Activated CD4-positive, alpha-beta T cell treated with anti-CD3 and anti-CD28 coated beads for 36 hours (primary cell): ENCODE results near the gene ENTPD2. TPM values are rescaled to one million over a fixed set of nuclear protein-coding genes. Genes with fewer than 3 reads are reported as not detected.

ENCODE experiments used
- ATAC-seq: fragments of 200-7000 bp; cut with Tn5 transposase; one replicate; pipeline ENCODE4 v1.10.0; 2021; ENCODE audit warnings: mild to moderate bottlenecking, moderate library complexity
- CTCF ChIA-PET: fragments of 350-600 bp; sonication (Branson Sonifier 250); formaldehyde crosslinking; loops from one replicate; lab custom pipeline; 2021; ENCODE audit warnings: antibody characterized with exemption; lab: Charles Lee
- POLR2A ChIA-PET: fragments of 350-600 bp; sonication (Branson Sonifier 250); formaldehyde crosslinking; loops from one replicate; lab custom pipeline; 2021; ENCODE audit warnings: antibody characterized with exemption, inconsistent platforms; lab: Charles Lee
- DNase-seq: peaks from one replicate; pipeline ENCODE4 v3.0.0-alpha.2; 2020
- H3K27ac Mint-ChIP-seq: one replicate; pipeline ENCODE4 v1.8.0; 2021; ENCODE audit warnings: mixed read lengths
- H3K27me3 Mint-ChIP-seq: one replicate; pipeline ENCODE4 v1.8.0; 2021; ENCODE audit warnings: mixed read lengths
- H3K36me3 Mint-ChIP-seq: one replicate; pipeline ENCODE4 v1.8.0; 2021; ENCODE audit warnings: low read depth, mixed read lengths
- H3K4me1 Mint-ChIP-seq: one replicate; pipeline ENCODE4 v1.8.0; 2021; ENCODE audit warnings: mixed read lengths
- H3K4me3 Mint-ChIP-seq: one replicate; pipeline ENCODE4 v1.8.0; 2021; ENCODE audit warnings: mild to moderate bottlenecking, moderate library complexity, mixed read lengths
- H3K9me3 Mint-ChIP-seq: one replicate; pipeline ENCODE4 v1.8.0; 2021; ENCODE audit warnings: low read depth, mixed read lengths
- intact Hi-C, 2 experiments: fragments of 100-400 bp; cut with DNase I in 1 of 2; cut with micrococcal nuclease in 1 of 2; formaldehyde crosslinking; loops; one replicate each; pipeline versions ENCODE4 v1.14.2 to v1.15.1; 2022 to 2024; cut with DNase I, micrococcal nuclease
- total RNA-seq, 2 experiments: library from RNA; stranded (reverse); gene quantifications; one replicate each; pipeline ENCODE4 v1.2.3, GENCODE V29; 2021

ENTPD2 gene
- total RNA-seq, 2 experiments from 2014 or later = 0.19 TPM; not detected in 1

DNA sequence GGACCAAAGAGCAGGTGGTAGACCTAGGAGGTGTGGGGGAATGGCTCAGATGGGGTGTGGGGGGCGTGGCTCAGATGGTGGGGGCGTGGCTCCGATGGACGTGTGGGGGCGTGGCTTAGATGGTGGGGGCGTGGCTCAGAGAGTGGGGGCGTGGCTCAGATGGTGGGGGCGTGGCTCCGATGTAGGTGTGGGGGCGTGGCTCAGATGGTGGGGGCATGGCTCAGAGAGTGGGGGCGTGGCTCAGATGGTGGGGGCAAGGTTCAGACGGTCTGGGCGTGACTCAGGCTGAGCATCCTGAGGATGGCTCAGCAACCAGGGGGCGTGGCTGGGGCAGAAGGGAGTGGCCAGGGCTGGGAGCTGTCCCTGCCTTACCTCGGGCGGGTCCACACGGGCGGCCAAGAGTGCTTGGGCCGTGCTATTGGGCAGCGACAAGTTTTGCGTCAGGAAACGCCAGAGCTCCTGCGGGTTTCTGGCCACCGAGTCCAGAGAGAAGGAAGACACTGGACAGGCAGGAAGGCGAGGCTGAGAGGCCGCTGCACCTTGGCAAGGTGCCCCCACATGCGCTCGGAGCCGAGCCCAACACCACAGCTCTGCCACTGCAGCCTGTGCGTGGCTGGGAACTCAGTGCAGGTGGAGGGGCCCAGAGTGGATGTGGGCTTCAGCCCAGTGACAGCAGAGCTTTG lies 31.7 kb downstream of the ENTPD2 start:
- POLR2A ChIA-PET = no interaction called here
- peak; percentile 93 for DNase-seq
- intact Hi-C loops = loop anchor here (1.0 to 5.0 kb wide), 8 partner anchors 30 to 539 kb away; partner anchors contain the start of genes TMEM141 (in 2 of the 2), FBXW5 (in 1 of the 2), PAXX (in 1 of the 2) and SEC16A (in 1 of the 2)
- no peak overlapping the region for H3K27ac Mint-ChIP-seq
- H3K9me3 Mint-ChIP-seq = no peaks in the 10 kb centered on the region
- H3K36me3 Mint-ChIP-seq = no peaks in the 10 kb centered on the region
- peak; percentile 97 for ATAC-seq
- CTCF ChIA-PET = interaction anchor here (0.6 to 1.7 kb wide), 4 partner anchors 8 to 180 kb away, joined by 3 to 5 read pairs (median 4); partner anchors contain the start of genes AJM1 and FUT7
- H3K4me1 Mint-ChIP-seq = peaks cover 3% of the 10 kb centered on the region
- no peak overlapping the region for H3K4me3 Mint-ChIP-seq
- no peaks in the 10 kb centered on the region for H3K27me3 Mint-ChIP-seq

DNA sequence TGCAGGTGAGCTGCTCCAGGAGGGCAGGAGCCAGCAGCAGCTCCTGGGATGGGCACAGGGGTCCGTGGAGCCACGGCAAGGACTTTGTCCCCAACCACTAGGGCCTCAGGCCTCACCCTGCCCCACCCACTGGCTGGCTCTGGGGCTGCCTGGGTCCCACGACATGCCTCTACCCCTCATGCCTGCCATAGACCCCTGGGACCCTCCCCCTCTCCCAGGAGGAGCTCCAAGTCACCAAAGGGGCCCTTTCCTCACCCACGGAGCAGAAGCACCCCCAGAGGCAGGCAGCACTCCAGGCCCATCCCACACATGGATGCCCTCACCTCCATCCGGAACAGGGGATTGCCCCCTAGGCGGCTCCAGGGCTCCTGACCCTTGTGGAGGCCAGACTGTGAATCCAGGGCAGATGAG lies 32.3 kb downstream of the ENTPD2 start:
- intact Hi-C loops = loop anchor here in 1 of 2 experiments (5.0 kb wide), 1 partner anchor 229 kb away; the partner anchor contains the start of gene TMEM141
- Mint-ChIP-seq H3K9me3 (no peaks in the 10 kb centered on the region), H3K4me3 (no peak overlapping the region), H3K27ac (no peak overlapping the region), H3K4me1 (peaks cover 1% of the 10 kb centered on the region), H3K36me3 (no peaks in the 10 kb centered on the region), H3K27me3 (no peaks in the 10 kb centered on the region)
- ChIA-PET POLR2A (no interaction called here), CTCF (interaction anchor here (1.0 kb wide), 1 partner anchor 8 kb away, joined by 3 read pairs; no protein-coding TSS in a partner anchor)
- no peak for DNase-seq
- no peak for ATAC-seq

DNA sequence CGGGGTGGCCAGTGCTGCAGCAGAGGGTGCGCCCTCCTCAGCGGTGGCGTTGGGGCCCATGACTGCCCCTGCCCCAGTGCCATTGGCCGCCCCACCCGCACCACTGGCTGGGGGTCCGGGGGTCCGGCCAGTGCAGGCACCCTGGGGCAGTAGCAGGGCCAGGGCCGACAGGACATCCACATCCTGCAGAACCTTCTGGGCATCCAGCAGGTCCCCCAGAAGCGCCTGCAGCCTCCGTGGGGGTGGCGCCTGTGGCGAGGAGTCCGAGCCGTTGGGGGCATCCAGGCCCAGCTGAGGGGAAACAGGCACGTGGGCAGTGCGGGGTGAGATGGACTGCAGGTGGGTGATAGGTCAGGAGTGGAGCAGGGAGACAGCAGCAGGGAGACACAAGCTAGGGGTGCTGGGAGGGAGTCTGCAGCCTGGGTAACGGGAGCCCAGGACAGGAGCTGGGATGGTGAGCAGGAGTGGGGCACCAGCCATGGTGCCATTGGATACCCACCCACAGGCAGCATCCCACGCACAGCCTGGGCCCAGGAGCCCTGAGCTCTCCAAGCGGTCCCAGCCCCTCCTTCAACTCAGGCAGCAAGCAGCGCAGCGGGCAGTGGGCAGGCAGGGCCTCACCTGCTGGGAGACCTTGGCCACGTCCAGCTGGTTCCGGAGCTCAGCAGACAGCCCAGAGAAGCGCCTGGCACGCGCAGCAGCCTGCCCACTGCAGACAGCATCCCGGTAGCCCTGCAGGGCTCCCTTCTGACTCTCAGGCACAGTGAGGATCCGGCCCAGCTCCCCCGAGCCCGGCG lies 32.9 kb downstream of the ENTPD2 start:
- H3K9me3 Mint-ChIP-seq = no peaks in the 10 kb centered on the region
- no peak for ATAC-seq
- no peak overlapping the region for H3K27ac Mint-ChIP-seq
- H3K4me3 Mint-ChIP-seq = no peak overlapping the region
- H3K4me1 Mint-ChIP-seq = no peaks in the 10 kb centered on the region
- CTCF ChIA-PET = interaction anchor here (1.0 kb wide), 1 partner anchor 9 kb away, joined by 3 read pairs; no protein-coding TSS in a partner anchor
- POLR2A ChIA-PET = interaction anchor here (0.5 kb wide), 1 partner anchor 262 kb away, joined by 5 read pairs; no protein-coding TSS in a partner anchor
- H3K36me3 Mint-ChIP-seq = no peaks in the 10 kb centered on the region
- DNase-seq = no peak
- no peaks in the 10 kb centered on the region for H3K27me3 Mint-ChIP-seq
- intact Hi-C loops = loop anchor here in 1 of 2 experiments (5.0 kb wide), 1 partner anchor 229 kb away; the partner anchor contains the start of gene TMEM141

DNA sequence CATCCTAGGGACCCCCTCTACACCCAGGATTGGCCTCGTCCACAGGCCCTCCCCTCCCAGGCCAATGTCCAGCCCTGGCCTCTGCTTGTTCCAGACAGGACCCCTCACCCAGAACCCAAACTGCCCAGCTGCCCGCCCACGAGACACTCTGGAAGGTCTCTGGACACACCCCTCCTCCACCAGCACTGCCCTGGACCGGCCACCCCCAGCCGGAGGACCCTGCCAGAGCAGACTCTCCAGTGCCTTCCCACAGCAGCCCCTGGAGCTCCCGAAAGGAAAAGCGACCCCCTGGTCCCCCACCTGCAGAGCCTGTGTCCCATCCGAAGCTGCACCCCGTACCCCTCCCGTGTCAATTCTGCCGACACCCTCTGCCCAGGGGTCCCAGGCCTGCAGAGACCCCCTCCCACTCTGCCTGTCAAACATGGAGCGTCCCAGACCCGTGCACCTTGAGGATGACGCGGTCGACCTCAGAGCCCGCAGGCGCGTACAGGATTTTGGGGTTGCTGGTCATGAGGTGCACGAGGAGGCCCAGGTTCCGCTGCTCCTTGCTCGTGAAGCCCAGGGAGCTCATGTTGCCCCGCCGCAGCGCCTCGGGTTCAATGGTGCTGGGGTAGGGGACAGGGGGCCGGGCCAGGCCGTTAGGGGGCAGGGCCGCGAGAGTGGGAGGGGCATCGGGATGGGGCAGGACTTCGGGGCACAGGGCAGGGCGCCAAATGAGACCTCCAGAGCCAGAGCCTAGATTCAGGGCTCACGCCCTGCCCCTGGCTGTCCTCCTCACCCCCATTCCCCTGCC lies 33.8 kb downstream of the ENTPD2 start:
- Mint-ChIP-seq H3K36me3 (no peaks in the 10 kb centered on the region), H3K4me1 (no peaks in the 10 kb centered on the region), H3K9me3 (no peaks in the 10 kb centered on the region), H3K27me3 (no peaks in the 10 kb centered on the region), H3K27ac (no peak overlapping the region), H3K4me3 (no peak overlapping the region)
- intact Hi-C loops = loop anchor here in 1 of 2 experiments (5.0 kb wide), 1 partner anchor 228 kb away; the partner anchor contains the start of gene TMEM141
- POLR2A ChIA-PET = interaction anchor here (0.5 kb wide), 1 partner anchor 263 kb away, joined by 5 read pairs; no protein-coding TSS in a partner anchor
- ATAC-seq = no peak
- CTCF ChIA-PET = interaction anchor here (0.8 kb wide), 2 partner anchors 27 to 178 kb away, joined by 4 read pairs; partner anchors contain the start of gene AJM1
- no peak for DNase-seq

DNA sequence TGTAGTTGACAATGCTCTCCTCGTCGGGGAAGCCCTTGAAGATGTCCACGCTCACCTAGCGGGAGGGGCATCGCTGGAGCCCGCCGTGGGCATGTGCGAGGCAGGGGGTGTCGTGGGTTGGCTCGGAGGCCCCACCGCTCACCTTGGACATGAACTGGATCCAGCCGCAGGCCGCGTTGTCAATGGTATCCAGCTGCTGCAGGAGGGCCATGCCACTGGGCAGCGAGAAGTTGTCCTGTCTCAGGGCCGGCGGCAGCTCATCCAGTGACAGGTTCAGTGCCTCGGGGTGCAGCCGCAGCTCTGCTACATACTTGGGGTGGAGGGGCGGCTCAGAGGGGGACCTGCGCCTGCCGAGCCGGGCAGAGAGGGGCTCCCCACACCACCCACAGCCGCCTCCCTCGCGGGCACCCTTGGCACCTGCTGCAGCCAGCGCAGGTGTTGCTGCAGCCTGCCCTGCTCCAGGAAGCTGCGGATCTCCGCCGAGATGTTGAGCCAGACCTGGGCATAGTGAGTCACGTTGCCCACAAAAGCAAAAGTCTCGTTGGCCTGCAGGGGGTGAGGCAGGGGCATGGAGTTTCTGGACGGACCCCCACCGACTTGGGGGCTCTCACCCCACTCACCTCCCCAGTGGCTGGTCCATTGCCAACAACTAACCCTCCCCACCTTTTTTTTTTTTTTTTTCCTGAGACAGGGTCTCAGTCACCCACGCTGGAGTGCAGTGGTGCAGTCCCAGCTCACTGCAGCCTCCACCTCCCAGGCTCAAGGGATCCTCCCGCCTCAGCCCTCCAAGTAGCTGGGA lies 34.9 kb downstream of the ENTPD2 start:
- H3K27ac Mint-ChIP-seq = no peak overlapping the region
- H3K27me3 Mint-ChIP-seq = no peaks in the 10 kb centered on the region
- H3K4me1 Mint-ChIP-seq = no peaks in the 10 kb centered on the region
- intact Hi-C loops = no loop called here
- no peaks in the 10 kb centered on the region for H3K9me3 Mint-ChIP-seq
- DNase-seq (no peak), ATAC-seq (no peak)
- no peak overlapping the region for H3K4me3 Mint-ChIP-seq
- no peaks in the 10 kb centered on the region for H3K36me3 Mint-ChIP-seq
- ChIA-PET CTCF (interaction anchor here (0.6 to 1.2 kb wide), 4 partner anchors 10 to 476 kb away, joined by 3 to 4 read pairs (median 4); partner anchors contain the start of gene AJM1), POLR2A (no interaction called here)

DNA sequence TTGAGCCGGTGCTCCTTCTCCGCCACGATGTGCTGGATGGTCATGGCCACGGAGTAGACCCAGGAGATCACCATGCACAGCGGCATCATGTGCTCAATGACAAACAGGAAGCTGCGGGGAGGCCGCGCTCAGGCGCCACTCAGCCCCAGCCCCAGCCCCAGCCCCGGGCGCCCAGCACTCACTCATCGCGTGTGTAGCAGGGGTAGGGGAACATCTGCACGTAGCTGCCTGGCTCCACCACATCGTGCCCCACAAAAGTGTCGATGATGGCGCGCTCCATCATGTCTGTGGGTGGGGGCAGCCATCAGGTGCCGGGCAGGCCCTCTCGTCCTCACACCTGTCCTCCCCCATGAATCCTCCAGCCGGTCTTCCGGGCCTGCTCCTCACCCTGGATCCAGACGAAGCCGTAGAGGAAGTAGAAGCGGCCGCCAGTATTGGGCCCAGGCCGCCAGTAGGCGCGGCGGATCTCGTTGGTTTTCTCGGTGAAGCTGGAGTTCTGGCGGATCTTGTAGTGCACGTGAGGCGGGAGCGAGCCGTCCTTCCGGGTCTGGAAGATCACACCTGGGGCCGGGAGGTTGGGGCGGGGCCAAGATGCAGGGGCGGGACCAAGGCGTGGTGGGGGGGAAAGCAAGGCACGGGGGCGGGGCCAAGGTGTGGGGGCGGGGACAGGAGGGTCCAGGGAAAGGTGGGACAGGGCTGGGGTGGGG lies 35.9 kb downstream of the ENTPD2 start:
- no peak overlapping the region for H3K4me3 Mint-ChIP-seq
- POLR2A ChIA-PET = no interaction called here
- intact Hi-C loops = no loop called here

DNA sequence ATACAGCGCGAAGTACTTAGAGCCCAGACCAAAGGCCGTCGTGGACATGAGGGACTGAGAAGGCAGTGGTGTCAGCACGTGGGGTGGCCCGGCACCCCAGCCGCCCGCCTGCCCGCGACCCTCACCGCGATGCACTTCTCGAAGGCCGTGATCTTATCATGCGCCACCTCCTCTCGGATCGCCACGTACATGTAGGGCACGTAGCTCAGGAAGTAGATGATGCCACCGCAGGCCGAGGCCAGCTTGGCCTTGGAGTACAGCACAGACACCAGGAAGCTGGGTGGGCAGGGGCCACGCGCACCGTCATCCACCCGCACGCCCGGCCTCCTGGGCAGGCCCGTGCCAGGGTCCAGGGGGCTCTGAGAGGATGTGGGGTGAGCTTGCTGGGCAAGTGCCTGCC lies 36.8 kb downstream of the ENTPD2 start:
- POLR2A ChIA-PET = no interaction called here
- CTCF ChIA-PET = no interaction called here
- Mint-ChIP-seq H3K9me3 (no peaks in the 10 kb centered on the region), H3K4me3 (no peak overlapping the region), H3K4me1 (no peaks in the 10 kb centered on the region), H3K27ac (no peak overlapping the region), H3K36me3 (no peaks in the 10 kb centered on the region), H3K27me3 (no peaks in the 10 kb centered on the region)
- DNase-seq = no peak
- intact Hi-C loops = no loop called here
- ATAC-seq = no peak

More for the DNA sequence above, 35.9 kb downstream of the ENTPD2 start:
- Mint-ChIP-seq H3K9me3 (no peaks in the 10 kb centered on the region), H3K27me3 (no peaks in the 10 kb centered on the region), H3K4me1 (no peaks in the 10 kb centered on the region), H3K36me3 (no peaks in the 10 kb centered on the region), H3K27ac (no peak overlapping the region)
- ATAC-seq (no peak), DNase-seq (no peak)
- CTCF ChIA-PET = no interaction called here

DNA sequence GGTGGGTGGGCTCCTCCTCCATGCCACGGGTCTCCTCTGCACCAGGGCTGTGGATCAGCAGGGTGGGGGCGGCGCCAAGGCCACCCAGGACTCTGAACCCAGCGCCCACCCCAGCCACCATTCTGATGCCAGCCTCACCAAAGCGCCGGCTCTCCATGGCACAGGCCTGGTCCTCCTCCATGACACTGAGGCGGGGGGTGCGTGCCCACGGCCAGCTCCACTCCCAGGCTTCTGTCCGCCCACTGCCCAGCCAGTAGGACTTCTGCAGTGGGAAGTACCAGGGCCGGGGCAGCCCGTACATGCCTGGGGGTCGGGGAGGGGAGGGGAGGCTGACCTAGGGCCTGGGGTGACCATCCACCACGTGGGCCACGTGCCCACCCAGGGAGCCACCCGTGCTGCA lies 37.4 kb downstream of the ENTPD2 start:
- no peaks in the 10 kb centered on the region for H3K9me3 Mint-ChIP-seq
- H3K27me3 Mint-ChIP-seq = no peaks in the 10 kb centered on the region
- H3K27ac Mint-ChIP-seq = no peak overlapping the region
- no peaks in the 10 kb centered on the region for H3K4me1 Mint-ChIP-seq
- ChIA-PET POLR2A (no interaction called here), CTCF (no interaction called here)
- no peak overlapping the region for H3K4me3 Mint-ChIP-seq
- DNase-seq (no peak), ATAC-seq (no peak)
- intact Hi-C loops = no loop called here
- H3K36me3 Mint-ChIP-seq = no peaks in the 10 kb centered on the region

DNA sequence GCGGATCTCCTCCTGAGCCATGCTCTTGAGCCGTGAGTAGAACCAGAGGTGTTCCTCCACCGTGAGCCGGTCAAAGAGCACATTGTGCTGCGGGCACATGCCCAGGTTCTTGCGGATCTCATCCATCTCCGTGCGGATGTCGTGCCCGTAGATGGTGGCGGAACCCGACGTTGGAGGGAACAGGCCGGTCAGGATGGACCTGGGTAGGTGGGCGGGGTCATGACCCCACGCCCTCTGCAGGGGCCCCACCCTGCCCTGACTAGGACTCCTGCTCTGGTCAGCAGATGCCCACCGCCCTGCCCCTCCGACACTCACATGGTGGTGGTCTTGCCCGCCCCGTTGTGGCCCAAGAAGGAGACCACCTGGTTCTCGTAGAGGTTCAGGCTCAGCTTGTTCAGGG lies 37.9 kb downstream of the ENTPD2 start:
- Mint-ChIP-seq H3K27me3 (no peaks in the 10 kb centered on the region), H3K36me3 (no peaks in the 10 kb centered on the region), H3K9me3 (no peaks in the 10 kb centered on the region), H3K27ac (no peak overlapping the region), H3K4me3 (no peak overlapping the region), H3K4me1 (no peaks in the 10 kb centered on the region)
- DNase-seq (no peak), ATAC-seq (no peak)
- ChIA-PET CTCF (no interaction called here), POLR2A (no interaction called here)
- intact Hi-C loops = no loop called here

DNA sequence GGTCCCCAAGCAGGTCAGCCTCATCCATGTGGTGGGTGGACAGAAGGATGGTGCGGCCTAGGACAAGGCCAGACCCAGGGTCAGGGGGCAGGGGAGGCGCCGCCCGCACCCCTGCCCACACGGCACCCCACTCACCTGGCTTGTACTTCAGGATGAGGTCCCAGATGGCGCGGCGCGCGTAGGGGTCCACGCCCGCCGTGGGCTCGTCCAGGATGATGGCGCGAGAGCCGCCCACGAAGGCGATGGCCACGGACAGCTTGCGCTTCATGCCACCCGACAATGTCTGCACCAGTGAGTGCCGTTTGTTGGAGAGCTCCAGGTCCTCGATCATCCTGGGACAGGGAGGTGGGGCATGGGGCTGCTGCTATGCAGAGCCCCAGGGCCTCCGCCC lies 38.3 kb downstream of the ENTPD2 start:
- Mint-ChIP-seq H3K9me3 (no peaks in the 10 kb centered on the region), H3K27ac (no peak overlapping the region), H3K27me3 (no peaks in the 10 kb centered on the region), H3K4me1 (no peaks in the 10 kb centered on the region), H3K4me3 (no peak overlapping the region), H3K36me3 (no peaks in the 10 kb centered on the region)
- ChIA-PET CTCF (no interaction called here), POLR2A (no interaction called here)
- ATAC-seq (no peak), DNase-seq (no peak)
- intact Hi-C loops = no loop called here
